Kasumi-1 (cell line): ENCODE data around the gene ARL2BP.
"Not testable (repeated sequence)": the region's sequence is repeated elsewhere in the genome, so short reads cannot be mapped to it uniquely, and the experiment has no call there.

ENCODE experiments used
- DNase-seq, 2 experiments: peaks; one replicate each; lab custom pipeline; 2025; lab: John Stamatoyannopoulos, UW

Gene ARL2BP

DNA sequence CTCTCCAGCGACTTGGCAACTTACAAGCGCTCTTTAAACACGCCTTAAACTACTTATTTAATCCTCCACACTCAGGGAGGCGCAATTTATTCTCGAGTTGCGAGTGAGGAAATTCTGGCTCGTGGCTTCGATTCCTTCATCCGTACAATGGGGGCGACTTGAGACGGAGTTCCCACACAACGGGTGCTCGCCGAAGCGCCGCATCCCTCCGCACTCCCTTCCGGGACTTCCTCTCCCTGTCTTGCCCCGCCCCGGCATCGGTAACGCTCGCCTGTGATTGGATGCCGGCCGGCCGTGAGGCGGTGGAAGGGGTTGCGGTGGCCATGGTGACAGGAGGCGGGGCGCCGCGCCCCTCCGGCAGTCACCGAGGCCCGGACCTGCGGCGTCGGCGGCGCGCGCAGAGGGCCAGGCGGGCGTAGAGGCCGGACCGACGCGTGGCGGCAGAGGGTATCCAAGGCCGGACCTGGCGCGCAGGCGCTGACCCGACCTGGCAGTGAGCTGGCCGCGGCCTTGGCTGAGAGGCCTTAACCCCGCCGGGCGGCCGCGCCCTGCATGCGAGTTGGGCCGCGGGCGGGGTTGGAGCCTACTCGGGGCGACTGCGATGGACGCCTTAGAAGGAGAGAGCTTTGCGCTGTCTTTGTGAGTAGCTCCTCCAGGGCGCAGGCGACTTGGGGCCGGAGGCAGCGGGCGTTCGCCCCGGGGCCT lies at the start of gene ARL2BP:
Gene ARL2BP (plus strand): TSS at position 493 of the 705 bp plus-strand sequence. CDS start 109 bp downstream, at position 602.
- DNase-seq: peak; percentile 95 to 97

DNA sequence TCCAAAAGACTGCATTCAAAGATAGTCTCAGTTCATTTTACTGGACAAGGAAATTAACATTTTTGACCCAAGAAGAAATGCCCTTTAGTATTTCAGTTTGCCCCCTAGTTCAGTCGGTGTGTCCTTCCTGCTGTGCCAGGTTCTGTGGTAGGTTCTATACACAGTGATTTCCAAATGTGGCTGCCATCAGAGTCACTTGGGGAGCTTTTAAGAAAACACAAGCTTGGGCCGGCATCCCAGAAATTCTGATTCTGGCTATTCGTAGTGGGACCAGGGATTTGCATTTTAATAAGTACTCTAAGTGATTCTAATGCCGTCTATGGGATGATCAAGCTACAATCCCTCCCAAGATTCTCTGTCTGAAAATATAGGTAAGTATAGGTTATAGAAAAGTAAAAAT lies 48.8 kb upstream of the ARL2BP start:
- no peak for DNase-seq

DNA sequence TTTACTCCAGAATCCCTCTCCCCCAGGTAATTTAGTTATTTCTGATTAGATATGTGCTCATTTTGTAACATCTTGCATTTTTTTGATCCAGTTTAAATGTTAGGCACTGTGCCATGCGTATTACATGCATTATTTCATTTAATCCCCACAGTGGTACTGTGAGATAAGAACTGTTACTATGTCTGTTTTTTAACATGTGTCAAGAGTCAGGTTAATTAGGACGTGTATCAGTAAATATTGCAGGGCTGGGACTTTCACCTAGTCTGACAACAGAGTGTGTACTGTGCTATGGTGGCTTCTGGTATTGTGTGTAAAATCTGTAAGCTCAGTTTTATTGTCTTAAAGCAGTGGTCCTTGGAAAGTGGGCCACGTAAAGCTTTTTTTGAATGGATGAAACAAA lies 48.3 kb upstream of the ARL2BP start:
- DNase-seq: no peak

DNA sequence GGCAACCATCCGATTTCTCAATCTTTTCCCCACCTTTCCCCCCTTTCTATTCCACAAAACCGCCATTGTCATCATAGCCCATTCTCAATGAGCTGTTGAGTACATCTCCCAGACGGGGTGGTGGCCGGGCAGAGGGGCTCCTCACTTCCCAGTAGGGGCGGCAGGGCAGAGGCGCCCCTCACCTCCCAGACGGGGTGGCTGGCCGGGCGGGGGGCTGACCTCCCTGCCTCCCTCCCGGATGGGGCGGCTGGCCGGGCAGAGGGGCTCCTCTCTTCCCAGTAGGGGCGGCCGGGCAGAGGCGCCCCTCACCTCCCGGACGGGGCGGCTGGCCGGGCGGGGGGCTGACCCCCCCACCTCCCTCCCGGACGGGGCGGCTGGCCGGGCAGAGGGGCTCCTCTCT lies 44.7 kb upstream of the ARL2BP start:
- not testable (repeated sequence) for DNase-seq

DNA sequence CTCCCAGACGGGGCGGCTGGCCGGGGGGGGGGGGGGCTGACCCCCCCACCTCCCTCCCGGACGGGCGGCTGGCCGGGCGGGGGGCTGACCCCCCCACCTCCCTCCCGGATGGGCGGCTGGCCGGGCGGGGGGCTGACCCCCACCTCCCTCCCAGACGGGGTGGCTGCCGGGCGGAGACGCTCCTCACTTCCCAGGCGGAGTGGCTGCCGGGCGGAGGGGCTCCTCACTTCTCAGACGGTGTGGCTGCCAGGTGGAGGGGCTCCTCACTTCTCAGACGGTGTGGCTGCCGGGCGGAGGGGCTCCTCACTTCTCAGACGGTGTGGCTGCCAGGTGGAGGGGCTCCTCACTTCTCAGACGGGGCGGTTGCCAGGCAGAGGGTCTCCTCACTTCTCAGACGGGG lies 44.1 kb upstream of the ARL2BP start:
- DNase-seq: not testable (repeated sequence)

DNA sequence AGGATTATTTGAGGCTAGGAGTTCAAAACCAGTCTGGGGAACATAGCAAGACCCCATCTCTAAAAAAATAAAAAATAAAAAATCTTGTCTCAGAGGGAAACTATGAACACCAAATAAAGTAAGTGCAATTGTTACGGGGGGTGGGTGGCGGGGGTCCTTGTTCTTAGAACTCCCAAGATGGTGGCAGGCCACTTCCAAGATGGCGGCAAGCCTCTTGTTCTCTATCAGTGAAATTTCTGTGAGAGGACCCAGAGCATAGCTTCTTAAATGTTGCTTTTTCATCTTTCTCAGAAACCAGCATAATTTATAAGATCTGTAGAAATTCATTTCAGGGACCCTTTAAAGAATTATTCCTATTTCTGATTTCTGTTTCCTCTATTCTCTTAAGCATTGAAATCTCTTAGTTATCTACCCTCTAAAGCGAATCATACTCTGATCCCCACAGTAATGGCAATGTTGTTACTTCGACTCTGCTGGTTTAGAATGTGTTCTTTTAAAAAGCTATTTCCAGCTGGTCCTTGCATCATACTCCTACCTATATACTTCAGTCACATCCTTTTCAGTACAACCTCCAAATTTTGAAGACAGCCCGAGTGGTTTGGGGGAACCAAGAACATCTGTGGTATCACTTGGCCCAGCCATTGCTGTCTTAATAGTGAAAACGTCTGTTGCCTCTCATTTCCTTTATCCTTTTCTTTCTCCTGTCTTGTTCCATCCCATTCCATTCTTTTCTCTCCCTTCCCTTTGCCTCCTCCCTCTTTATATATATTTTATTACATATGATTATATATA lies 42.8 kb upstream of the ARL2BP start:
- DNase-seq: no peak

DNA sequence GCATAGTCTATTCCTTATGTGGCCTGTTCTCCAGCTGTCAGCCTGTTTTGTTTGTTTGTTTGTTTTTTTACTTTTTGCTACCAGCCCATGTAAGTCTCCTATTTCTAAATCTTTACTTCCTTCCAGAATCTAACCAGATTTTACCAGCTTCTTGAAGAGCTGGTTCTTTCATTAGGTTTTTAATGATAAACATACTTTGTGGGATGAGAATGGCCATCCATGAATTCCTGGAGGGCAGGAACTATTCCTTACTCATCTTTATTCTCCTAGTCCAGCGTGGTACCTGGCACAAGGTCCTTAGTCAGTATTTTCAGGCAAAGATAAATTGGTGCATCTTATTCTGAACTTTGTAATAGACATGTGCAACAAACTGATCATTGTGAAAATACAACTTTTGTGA lies 41.6 kb upstream of the ARL2BP start:
- no peak for DNase-seq

DNA sequence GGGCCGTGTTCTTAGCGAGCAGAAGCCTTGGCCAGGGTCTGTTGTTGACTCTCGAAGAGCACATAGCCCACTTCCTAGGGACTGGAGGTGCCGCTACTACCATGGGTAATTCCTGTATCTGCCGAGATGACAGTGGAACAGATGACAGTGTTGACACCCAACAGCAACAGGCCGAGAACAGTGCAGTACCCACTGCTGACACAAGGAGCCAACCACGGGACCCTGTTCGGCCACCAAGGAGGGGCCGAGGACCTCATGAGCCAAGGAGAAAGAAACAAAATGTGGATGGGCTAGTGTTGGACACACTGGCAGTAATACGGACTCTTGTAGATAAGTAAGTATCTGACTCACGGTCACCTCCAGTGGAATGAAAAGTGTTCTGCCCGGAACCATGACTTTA lies 40.4 kb upstream of the ARL2BP start:
- DNase-seq: no peak

DNA sequence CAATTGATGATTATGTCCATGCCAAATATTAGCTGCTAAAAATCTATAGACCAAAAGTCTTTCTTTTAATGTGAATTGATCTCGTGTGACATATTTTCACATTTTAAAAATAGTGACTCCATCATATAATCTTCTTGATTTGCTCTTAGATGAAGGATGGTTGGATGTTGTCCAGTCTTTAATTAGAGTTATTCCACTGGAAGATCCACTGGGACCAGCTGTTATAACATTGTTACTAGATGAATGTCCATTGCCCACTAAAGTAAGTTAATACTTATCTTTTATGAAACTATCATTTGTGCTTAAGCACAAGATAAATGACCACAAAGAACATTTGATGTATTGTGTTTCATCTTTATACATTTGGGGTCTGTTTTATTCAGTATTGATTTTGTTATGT lies 36.1 kb upstream of the ARL2BP start:
- no peak for DNase-seq

DNA sequence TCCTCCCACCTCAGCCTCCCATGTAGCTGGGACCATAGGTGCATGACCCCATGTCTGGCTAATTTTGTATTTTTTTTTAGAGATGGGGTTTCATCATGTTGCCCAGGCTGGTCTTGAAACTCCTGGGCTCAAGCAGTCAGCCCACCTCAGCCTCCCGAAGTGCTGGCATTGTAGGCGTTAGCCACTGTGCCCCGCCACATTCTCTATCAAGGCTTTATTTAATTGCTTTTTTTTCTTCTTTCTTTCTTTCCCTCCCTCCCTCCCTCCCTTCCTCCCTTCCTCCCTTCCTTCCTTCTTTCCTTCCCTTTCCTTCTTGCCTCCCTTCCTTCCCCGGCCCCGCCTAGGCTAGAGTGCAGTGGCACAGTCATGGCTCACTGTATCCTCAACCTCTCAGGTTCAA lies 35.3 kb upstream of the ARL2BP start:
- DNase-seq: no peak

DNA sequence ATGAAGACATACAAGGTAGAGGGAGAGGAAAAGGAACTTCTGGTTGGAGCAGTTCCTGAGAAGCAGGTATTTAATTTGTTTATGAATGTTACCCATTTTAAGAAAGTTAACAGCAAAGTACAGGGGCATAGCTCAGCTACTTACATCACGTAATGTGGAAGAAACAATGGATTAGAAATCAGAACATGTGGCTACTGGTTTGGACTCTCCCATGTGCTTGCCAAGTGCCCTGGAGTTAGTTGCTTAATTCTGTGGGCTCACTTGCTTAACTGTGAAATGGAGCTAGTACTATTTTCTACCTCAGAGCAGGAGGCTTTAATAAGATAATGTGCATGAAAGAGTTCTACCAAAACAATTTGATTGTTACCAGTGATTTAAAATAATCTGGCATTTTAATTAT lies 31.6 kb upstream of the ARL2BP start:
- DNase-seq: no peak

DNA sequence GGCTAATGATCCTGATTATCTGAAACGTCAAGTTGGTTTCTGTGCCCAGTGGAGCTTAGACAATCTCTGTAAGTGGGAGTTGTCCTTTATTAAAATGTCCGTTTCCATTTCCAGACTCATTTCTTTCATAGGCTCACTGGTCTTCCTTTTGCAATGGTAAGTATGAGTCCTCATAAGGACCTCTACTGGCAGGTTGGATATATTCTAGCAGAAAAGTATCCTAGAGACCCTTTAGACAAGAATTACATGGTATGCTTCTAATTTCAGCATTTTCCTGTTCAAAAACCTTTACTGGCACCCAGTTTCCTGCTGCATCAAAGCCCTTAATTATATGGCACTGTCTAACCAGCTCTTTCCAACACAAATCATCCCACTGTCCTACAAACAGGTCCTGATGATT lies 28.1 kb upstream of the ARL2BP start:
- no peak for DNase-seq

DNA sequence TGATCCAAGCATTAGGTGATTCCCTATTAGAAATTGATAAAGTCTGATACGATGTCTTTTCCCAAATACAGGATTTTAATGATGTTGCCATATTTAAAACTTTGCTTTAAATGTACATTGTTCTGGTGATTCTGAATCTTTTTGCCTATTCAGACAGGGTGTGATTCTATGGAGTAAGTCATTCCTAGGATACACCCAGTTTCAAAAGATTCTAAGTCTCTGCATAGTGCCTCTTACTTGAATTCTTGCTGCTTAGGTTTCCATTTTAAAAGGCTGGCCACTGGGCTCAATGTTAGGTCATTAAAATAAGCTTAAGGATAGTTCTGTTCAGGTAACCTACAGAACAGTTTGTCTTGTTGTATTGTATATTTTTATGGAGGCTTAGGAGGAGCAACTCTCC lies 22.0 kb upstream of the ARL2BP start:
- DNase-seq: no peak

DNA sequence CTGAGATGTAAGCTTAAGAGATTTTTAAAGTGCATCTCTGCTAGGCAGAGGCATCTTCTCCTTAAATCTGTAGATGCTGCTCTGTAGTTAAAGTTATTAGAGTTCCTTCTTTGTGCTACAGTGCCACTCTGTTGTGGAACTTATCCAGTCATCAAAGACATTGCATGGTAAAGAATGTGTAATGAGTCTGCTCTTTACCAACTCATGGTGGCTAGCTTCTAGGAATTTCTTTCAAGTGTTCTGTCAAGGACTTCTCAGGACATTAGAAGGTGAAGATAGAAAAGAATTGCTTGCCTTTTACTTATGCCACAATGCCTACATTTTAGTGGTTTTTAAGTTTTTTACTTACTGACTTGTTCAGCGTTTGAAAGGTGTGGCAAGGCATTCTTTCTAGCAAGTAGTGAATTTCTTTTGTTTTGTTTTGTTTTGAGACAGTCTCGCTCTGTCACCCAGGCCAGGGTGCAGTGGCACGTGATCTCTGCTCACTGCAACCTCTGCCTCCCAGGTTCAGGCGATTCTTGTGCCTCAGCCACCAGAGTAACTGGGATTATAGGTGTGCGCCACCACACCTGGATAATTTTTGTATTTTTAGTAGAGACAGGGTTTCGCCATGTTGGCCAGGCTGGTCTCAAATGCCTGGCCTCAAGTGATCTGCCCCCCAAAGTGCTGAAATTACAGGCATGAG lies 20.3 kb upstream of the ARL2BP start:
- no peak for DNase-seq

DNA sequence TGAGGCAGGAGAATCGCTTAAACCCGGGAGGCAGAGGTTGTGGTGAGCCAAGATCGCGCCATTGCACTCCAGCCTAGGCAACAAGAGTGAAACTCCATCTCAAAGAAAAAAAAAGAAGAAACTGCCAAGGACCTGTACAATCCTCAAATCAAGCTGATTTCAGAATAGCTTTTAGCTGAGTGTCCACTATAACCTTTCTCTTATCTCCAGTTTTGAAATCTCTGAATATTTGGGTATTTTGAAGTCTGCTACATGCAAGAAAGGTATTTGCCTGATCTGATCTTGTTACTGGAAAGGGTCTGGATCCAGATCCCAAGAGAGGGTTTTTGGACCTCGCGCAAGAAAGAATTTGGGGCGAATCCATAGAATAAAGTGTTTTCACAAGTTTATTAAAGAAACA lies 19.1 kb upstream of the ARL2BP start:
- no peak for DNase-seq

DNA sequence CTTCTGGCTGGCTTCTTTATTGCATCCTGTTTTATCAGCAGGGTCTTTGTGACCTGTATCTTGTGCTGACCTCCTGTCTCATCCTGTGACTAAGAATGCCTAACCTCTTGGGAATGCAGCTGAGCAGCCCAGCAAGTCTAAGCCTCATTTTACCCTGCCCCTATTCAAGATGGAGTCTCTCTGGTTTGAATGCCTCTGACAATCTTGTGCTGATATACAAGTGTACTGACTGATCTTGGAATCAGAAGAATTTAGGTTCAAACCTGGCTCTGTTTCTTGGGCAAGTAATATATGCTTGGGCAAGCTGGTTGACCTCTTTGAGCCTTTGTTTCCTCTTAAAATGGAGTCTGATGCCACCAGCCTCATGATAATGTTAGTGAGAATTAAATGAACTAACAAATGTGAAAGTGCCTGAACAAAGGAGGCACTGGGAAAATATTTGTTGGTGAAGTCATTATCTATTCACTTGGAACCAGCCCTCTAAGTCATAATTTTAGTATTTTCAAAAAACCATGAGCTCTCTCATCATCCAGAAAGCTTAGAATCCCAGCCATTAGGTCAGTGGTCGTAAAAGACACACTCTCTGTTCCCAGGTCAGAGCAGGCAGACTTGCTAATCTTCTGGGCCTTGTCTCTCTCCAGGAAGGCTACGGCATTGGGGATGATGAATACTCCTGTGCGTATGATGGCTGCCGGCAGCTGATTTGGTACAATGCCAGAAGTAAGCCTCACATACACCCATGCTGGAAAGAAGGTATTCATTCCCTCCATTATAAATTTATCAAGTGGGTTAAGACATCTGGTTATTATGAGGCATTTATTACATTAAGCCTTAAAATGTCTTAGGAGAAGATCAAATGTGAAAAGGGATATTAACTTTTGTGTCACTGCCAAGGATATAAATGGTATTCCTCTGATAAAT lies 18.1 kb upstream of the ARL2BP start:
- DNase-seq: no peak

DNA sequence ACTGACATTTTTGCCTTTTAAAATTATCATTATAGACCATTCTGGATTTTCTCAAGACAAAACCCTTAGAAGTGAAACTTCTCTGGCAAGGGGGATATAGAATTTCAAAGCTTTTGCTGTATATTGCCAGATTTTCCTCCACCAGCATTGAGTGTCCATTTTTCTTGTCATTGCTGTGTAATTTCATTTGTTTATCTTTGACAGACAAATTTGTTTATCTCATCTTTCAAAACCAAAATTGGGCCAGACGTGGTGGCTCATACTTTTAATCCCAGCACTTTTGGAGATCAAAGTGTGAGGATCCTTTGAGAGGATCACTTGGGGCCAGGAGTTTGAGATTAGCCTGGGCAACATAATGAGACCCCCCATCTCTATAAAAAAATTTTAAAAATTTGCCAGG lies 16.0 kb upstream of the ARL2BP start:
- no peak for DNase-seq

DNA sequence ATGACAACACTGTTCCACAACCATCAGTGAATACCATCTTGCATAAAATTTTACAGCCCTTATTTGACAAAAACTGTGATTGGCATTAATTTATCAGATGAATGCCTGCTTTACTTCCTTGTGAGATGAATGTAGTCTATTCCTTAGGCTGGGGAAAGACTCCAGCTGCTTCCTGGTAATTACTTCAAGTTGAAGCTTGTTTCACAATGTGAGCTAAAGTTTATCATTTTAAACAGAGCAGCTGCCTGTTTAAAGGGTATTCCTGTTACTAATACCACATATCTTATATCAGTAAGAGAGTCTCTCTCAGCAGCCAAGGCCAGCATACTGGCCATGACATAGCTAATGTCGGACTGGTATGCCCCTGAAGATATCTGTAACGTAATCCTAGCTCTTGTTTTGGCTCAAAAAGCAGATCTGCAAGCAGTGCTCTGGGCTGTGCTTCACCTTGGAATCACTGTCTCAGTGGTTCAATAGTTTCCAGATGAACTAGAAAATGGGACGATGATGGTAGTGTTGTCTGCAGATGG lies 13.2 kb upstream of the ARL2BP start:
- DNase-seq: no peak

DNA sequence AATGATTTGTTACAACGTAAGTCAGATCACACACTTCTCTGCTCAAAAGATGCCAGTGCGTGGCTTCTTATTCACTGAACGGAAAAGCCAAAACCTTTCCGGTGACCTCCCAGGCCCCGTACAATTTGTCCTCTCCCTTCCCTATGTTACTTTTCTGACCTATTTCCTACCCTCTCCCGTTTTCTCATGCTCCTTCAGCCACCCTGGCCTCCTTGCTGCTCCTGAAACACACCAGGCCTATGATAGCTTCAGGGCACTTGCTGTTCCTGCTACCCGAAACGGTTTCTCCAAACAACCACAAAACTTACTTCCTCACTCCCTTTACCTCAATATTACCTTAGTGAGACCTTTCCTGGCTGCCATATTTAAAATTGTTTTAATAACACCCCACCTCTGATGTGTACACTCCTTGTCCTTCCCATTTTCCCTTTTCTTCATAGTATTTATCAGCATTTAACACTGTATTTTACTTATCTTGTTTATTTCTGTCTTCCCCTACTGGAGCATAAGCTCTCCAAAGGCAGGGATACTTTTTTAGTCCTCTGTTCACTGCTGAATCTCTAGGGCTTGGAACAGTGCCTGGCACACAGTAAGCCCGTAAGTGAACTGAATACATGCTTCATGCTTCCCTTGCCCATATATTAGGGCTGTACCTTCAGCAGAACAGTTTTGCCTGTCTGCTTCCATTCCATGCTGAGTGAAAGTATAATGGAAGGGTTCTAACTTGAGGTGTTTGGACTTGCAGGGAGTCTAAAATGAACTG lies 10.9 kb upstream of the ARL2BP start:
- DNase-seq: no peak

DNA sequence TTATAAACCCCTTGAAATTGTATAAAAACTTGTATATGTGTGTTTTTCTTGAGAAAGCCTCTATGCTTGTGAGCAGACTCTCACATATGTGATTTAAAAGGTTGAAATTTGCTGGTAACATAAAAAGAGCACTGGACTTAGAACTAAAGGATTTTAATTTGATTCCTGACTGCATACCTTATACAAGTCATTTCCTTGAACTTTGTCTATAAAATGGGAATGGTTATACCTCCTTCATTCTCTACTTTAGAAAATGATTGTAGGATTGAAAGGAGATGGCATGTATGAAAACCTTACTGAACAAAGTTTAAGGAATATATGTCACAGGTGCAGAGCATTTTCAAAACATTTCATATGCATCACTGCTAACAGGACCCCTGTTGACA lies 10.4 kb upstream of the ARL2BP start:
- DNase-seq: no peak
